GM19463 (cell line): ENCODE results near the gene SPTBN4.
"Not testable (repeated sequence)": the region's sequence is repeated elsewhere in the genome, so short reads cannot be mapped to it uniquely, and the experiment has no call there.

Source experiments
- ATAC-seq: cut with Tn5 transposase; IDR thresholded peaks from one replicate; pipeline ENCODE4 v1.9.1; 2021; ENCODE audit warnings: mild to moderate bottlenecking, moderate library complexity; ENCODE audit not compliant: unreplicated experiment

SPTBN4 gene

DNA sequence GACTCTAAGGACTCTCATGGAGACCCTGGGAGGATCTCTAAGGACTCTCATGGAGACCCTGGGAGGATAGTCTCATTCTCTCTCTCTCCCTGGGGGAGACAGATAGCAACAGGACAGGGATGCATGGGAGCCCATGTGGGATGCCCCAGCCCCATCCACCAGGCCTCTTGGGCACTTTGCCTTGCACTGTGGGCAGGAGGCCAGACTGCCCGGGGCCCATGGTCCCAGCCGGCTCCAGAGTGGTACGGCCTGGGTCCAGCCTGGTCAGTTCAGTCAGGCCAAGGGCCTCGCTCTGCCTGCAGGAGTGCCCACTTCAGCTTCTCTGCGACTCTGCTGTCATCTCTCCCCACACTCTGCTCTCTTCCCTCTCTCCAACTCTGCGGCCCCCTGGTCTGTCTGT is 61.3 kb downstream of the SPTBN4 start:
- ATAC-seq: no peak

- ATAC-seq: no peak
Observed at GRCh38 chr19:40528533-40529092, 61.8 kb downstream of the SPTBN4 start.

- ATAC-seq: peak; percentile 50
Observed at GRCh38 chr19:40529093-40529954, 62.5 kb downstream of the SPTBN4 start.

- no peak for ATAC-seq
Observed at GRCh38 chr19:40530091-40530901, 63.5 kb downstream of the SPTBN4 start.

GRCh38 chr19:40533508-40533907 is 66.7 kb downstream of the SPTBN4 start:
- ATAC-seq: no peak

- ATAC-seq: no peak
Observed at GRCh38 chr19:40534148-40534547, 67.3 kb downstream of the SPTBN4 start.

DNA sequence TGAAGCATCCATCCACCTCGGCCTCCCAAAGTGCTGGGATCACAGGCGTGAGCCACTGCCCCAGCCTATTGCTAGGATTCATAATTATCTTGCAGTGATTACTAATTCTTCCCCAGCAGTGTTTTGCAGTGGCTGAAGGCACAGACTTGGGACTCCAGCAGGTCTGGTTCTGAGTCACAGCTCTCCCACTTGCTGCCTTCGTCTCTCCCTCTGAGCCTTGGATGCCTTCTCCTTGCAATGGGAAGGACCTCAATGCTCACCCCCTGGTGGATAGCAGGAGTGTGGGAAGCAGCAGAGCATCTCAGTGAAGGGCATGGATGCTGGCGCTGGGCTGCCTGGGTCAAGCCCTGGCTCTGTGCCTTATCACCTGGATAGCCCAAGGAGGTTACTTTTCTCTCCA is 72.3 kb downstream of the SPTBN4 start:
- no peak for ATAC-seq

DNA sequence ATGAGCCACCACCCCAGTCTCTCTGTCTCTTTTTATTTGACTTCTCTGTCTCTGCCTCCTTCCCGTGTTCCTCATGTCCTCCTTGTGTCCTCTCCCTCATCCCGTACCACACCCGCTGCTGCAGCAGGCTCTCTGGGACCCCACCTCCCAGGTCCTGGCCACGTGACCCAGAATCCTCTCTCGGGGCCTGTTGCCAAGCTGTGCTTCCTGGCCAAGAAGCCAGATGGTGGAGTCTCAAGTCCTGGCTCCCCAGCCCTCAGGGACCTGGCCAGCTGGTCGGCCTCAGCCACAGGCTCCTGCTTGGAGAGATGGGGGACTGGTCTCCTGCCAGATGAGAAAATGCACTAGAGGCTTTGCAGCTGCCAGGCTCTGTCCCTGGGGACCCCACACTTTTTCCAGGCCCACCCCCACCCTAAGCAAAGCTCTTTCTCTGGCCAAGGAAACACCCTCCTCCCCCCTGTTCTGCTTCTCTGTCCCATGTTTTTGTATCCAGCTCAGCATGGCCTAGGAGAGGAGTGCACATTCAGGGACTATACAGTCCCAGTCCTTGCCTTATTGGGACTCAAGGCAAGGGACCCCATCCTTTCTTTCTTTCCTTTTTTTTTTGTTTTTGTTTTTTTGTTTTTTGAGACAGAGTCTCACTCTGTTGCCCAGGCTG is 75.5 kb downstream of the SPTBN4 start:
- no peak for ATAC-seq

- ATAC-seq: no peak
Observed at GRCh38 chr19:40543029-40543597, 76.3 kb downstream of the SPTBN4 start.

GRCh38 chr19:40546153-40546841 is 79.5 kb downstream of the SPTBN4 start:
- ATAC-seq: not testable (repeated sequence)

- ATAC-seq: not testable (repeated sequence)
Observed at GRCh38 chr19:40547190-40547589, 80.4 kb downstream of the SPTBN4 start.

GRCh38 chr19:40547836-40548235 is 81.0 kb downstream of the SPTBN4 start:
- ATAC-seq: no peak

DNA sequence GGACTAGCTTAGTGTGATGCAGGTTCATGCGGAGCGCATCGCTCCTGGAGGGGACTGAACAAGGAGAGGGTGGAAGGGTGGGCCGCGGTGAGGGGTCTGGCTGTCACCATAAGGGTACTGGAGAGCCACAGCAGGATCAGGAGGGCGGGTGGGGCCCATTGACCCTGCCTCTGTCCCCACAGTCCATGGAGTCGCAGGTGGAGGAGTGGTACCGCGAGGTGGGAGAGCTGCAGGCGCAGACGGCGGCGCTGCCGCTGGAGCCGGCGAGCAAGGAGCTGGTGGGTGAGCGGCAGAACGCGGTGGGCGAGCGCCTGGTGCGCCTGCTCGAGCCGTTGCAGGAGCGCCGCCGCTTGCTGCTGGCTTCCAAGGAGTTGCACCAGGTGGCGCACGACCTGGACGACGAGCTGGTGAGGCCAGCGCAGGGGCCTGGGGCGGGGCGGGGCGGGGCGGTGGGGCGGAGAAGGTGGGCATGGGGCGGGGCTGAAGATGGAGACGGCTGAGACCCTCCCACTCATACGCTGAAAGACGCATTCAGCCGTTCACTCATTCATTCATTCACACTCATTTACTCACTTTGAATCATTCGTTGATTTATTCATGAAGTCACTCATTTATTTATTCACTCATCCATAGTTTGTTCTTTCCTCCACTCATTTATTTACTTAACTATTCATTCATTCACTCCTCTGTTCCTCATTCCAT is 82.4 kb downstream of the SPTBN4 start:
- ATAC-seq: no peak

DNA sequence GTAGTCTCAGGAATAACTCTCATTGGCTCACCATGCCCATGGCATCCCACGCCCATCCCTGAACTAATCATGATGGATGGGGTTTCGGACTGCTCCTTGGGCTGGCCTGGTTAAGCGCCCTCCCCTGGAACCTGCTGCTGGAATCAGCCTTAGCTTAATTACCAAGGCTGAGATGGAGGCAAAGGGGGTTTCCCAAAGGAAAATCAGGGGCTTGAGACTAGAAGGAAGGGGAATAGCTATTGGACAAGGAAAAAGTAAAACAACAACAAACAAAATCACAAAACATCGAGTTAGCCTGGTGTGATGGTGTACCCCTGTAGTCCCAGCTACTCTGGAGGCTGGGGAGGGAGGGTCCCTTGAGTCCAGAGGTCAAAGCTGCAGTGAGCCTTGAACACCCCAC is 84.2 kb downstream of the SPTBN4 start:
- no peak for ATAC-seq

DNA sequence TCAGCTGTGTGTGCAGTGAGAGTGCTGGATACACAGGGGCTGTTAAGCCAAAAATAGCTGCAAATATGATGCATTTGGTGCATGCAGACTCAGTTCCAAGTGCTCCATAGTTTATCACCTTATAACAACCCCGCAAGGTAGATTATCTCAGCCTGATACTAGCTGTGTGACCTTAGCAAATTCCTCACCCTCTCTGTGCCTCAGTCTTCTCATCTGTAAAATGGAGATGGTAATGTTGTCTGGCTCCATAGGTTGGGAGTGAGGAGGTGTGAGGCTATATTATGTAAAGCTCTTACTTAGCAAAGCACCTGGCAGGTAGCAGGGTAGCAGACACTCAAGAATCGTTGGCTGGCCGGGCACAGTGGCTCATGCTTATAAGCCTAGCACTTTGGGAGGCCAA is 86.0 kb downstream of the SPTBN4 start:
- no peak for ATAC-seq

GRCh38 chr19:40553885-40554857 is 87.4 kb downstream of the SPTBN4 start:
- ATAC-seq: no peak

DNA sequence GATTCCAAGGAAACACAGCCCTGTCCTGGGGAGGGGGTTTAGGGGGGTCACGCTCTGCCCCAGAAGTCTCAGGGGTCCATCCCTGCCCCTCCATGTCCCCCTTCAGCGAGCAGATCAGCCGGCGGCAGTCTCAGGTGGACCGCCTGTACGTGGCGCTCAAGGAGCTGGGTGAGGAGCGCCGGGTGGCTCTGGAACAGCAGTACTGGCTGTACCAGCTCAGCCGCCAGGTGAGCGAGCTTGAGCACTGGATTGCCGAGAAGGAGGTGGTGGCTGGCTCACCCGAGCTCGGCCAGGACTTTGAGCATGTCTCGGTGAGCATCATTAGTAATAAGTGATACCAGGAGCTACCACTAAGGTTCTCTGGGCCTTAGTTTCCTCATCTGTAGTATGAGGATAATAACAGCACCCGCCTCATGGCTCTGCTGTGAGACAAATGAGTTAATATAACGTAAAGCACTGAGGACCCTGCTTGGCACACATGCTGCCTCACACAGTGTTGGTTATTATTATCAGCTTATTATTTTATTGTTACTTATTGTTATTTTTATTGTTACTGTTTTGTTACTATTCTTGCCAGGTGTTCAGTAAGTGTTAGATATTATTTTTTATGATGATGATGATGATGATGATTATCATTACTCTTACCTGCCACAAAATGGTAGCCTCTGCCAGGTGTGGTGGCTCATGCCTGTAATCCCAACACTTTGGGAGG is 89.3 kb downstream of the SPTBN4 start:
- no peak for ATAC-seq
